ENCODE results near the gene RPS5.
"Not testable (repeated sequence)": the region's sequence is repeated elsewhere in the genome, so short reads cannot be mapped to it uniquely, and the experiment has no call there.

Gene RPS5

DNA sequence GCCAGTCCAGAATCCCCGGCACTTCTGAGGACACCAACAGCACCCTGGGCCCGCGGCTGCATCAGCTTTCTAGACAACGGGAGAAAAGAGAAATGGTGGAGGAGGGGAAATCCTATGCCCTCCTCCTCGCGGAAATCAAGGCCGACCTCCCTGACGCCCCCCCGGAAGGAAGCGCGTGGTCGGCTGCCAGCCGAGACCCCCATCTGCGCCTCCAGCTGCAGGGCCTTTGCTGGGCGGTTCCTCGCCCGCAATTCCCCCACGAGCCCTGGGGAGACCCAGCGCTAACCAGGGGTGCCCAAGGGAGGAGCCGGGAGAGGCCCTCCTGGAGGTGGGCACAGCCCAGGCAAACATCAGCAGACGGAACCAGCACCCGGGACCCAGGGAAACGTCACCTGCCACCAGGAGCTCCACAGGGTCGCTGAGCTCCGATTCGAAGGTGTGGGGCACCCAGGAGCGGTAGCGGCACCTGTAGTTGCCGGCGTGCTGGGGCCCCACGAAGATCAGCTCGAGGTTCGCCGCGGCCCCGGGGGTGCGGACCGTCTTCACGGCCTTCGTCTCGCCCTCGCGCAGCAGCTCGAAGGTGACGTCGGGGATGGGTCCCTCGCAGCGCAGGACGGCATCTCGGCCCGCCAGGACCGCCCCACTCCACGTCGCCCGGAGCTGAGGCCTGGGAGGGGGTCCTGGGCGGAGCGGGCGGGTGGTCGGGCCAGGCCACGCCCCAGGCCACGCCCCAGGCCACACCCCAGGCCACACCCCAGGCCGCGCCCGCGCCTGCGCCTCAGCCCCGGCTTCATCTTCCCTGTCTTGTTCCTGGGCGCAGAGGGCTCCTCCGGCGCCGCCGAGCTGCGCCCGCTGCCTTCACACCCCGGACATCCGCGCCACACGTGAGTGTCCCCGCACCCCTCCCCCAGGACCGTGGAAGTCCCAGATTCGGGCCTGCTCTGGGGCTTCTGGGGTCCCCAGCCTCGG, 39.8 kb upstream of the RPS5 start:
- peaks cover 4% of the 10 kb centered on the region for H3K79me1 ChIP-seq (ENCODE audit: low read length)
- H3K18ac ChIP-seq (ENCODE audit: low read length) = peak overlapping the region; percentile 62
- H3K14ac ChIP-seq (ENCODE audit: low read length) = peak overlapping the region; percentile 51
- H2AFZ ChIP-seq (ENCODE audit: insufficient read depth, low read length, poor library complexity) = peak overlapping the region; percentile 83
- no peak overlapping the region for H3K4ac ChIP-seq (ENCODE audit: low read depth, low read length)
- H4K12ac ChIP-seq (ENCODE audit: low read depth, low read length) = peak overlapping the region; percentile 43
- peaks cover 2% of the 10 kb centered on the region for H3K79me2 ChIP-seq (ENCODE audit: control insufficient read depth, insufficient read depth, low read length, poor library complexity)
- H4K8ac ChIP-seq (ENCODE audit: low read depth, low read length) = peak overlapping the region; percentile 81
- no peak overlapping the region for H3K9ac ChIP-seq (ENCODE audit: low read length)
- H3K4me2 ChIP-seq (ENCODE audit: low read length) = peak overlapping the region; percentile 96
- WGBS (ENCODE audit: extremely low coverage, insufficient coverage, insufficient read length) = no CpG with 5 or more reads among the region's 82 CpGs
- no peaks in the 10 kb centered on the region for H3K36me3 ChIP-seq (ENCODE audit: control insufficient read depth in 1 of 2, insufficient read depth in 2 of 2, low read length in 2 of 2)
- no peak overlapping the region for H3K27ac ChIP-seq (ENCODE audit: low read depth, low read length)
- H3K4me3 ChIP-seq (ENCODE audit: low read depth, low read length) = peak overlapping the region; percentile 71
- H2AK5ac ChIP-seq (ENCODE audit: low read length) = no peak overlapping the region
- H3K27me3 ChIP-seq (ENCODE audit: insufficient read depth, low read length) = peaks cover 15% of the 10 kb centered on the region
- H3K4me1 ChIP-seq (ENCODE audit: control insufficient read depth in 1 of 2, insufficient read depth in 2 of 2, low read length in 2 of 2) = peaks cover 3 to 7% of the 10 kb centered on the region in 2 experiments
- no peak overlapping the region for H2BK120ac ChIP-seq (ENCODE audit: insufficient read depth, low read length, poor library complexity)
- H4K91ac ChIP-seq (ENCODE audit: low read depth, low read length) = peak overlapping the region; percentile 28
- no peak overlapping the region for H2BK5ac ChIP-seq (ENCODE audit: low read depth, low read length, poor library complexity)
- H3K23ac ChIP-seq (ENCODE audit: low read length) = no peak overlapping the region
- peak in 1 of 2 donors; percentile 17 for DNase-seq
- no peaks in the 10 kb centered on the region for H3K9me3 ChIP-seq (ENCODE audit: insufficient read depth, low read depth, low read length)
- no peak overlapping the region for H2BK12ac ChIP-seq (ENCODE audit: low read length)

DNA sequence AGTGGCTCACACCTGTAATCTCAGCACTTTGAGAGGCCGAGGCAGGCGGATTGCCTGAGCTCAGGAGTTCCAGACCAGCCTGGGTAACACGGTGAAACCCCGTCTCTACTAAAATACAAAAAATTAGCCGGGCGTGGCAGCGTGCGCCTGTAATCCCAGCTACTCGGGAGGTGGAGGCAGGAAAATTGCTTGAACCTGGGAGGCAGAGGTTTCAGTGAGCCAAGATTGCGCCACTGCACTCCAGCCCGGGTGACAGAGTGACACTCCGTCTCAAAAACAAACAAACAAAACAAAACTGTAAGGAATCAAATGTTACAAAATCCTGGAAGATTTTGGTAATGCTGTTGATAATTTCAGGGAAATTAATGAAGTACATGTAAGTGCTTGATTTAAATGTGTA, 39.0 kb upstream of the RPS5 start:
- not testable (repeated sequence) for H2AFZ ChIP-seq (ENCODE audit: insufficient read depth, low read length, poor library complexity); H3K4me3 ChIP-seq (ENCODE audit: low read depth, low read length); H4K12ac ChIP-seq (ENCODE audit: low read depth, low read length); H3K4me1 ChIP-seq (ENCODE audit: control insufficient read depth in 1 of 2, insufficient read depth in 2 of 2, low read length in 2 of 2); H3K79me1 ChIP-seq (ENCODE audit: low read length); H4K91ac ChIP-seq (ENCODE audit: low read depth, low read length); H3K9ac ChIP-seq (ENCODE audit: low read length); H2BK120ac ChIP-seq (ENCODE audit: insufficient read depth, low read length, poor library complexity); DNase-seq; H3K14ac ChIP-seq (ENCODE audit: low read length); H4K8ac ChIP-seq (ENCODE audit: low read depth, low read length); H3K27ac ChIP-seq (ENCODE audit: low read depth, low read length); H3K4ac ChIP-seq (ENCODE audit: low read depth, low read length); H2BK12ac ChIP-seq (ENCODE audit: low read length); H2AK5ac ChIP-seq (ENCODE audit: low read length); H3K36me3 ChIP-seq (ENCODE audit: control insufficient read depth in 1 of 2, insufficient read depth in 2 of 2, low read length in 2 of 2); H3K23ac ChIP-seq (ENCODE audit: low read length); H3K79me2 ChIP-seq (ENCODE audit: control insufficient read depth, insufficient read depth, low read length, poor library complexity); H3K18ac ChIP-seq (ENCODE audit: low read length); H2BK5ac ChIP-seq (ENCODE audit: low read depth, low read length, poor library complexity); H3K9me3 ChIP-seq (ENCODE audit: insufficient read depth, low read depth, low read length)
- WGBS (ENCODE audit: extremely low coverage, insufficient coverage, insufficient read length) = no CpG with 5 or more reads among the region's 12 CpGs
- Histone ChIP-seq H3K4me2 (ENCODE audit: low read length) (peak overlapping the region; percentile 96), H3K27me3 (ENCODE audit: insufficient read depth, low read length) (peaks cover 15% of the 10 kb centered on the region)

DNA sequence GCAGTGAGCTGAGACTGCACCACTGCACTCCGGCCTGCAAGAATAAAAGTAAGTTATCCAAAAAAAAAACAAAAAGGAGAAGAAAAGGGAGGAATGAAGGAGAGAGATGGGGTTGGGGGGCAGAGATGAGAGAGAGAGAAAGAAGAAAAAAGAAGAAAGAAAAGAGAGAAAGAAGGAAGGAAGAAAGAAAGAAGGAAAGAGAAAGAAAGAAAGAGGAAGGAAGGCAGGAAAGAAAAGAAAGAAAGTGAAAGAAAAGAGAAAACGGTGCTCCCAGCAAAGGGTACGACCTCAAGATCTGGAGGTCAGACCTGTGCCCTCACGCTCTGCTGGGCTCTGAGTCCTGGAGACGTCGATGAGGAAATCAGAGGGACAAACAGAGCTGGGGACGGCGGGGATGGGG, 37.5 kb upstream of the RPS5 start:
- Histone ChIP-seq H3K36me3 (ENCODE audit: control insufficient read depth in 1 of 2, insufficient read depth in 2 of 2, low read length in 2 of 2) (no peaks in the 10 kb centered on the region), H2BK12ac (ENCODE audit: low read length) (no peak overlapping the region), H3K27ac (ENCODE audit: low read depth, low read length) (no peak overlapping the region), H3K79me1 (ENCODE audit: low read length) (peaks cover 4% of the 10 kb centered on the region), H3K18ac (ENCODE audit: low read length) (no peak overlapping the region), H3K23ac (ENCODE audit: low read length) (no peak overlapping the region), H2BK120ac (ENCODE audit: insufficient read depth, low read length, poor library complexity) (no peak overlapping the region), H3K4me3 (ENCODE audit: low read depth, low read length) (no peak overlapping the region), H3K9me3 (ENCODE audit: insufficient read depth, low read depth, low read length) (peaks cover 2% of the 10 kb centered on the region), H2BK5ac (ENCODE audit: low read depth, low read length, poor library complexity) (no peak overlapping the region), H4K12ac (ENCODE audit: low read depth, low read length) (no peak overlapping the region), H2AFZ (ENCODE audit: insufficient read depth, low read length, poor library complexity) (no peak overlapping the region), H3K9ac (ENCODE audit: low read length) (no peak overlapping the region), H3K79me2 (ENCODE audit: control insufficient read depth, insufficient read depth, low read length, poor library complexity) (peaks cover 2% of the 10 kb centered on the region), H3K14ac (ENCODE audit: low read length) (no peak overlapping the region), H3K4me1 (ENCODE audit: control insufficient read depth in 1 of 2, insufficient read depth in 2 of 2, low read length in 2 of 2) (peaks cover 3 to 7% of the 10 kb centered on the region in 2 experiments), H3K4ac (ENCODE audit: low read depth, low read length) (no peak overlapping the region), H4K8ac (ENCODE audit: low read depth, low read length) (no peak overlapping the region), H2AK5ac (ENCODE audit: low read length) (no peak overlapping the region), H3K27me3 (ENCODE audit: insufficient read depth, low read length) (peaks cover 15% of the 10 kb centered on the region), H3K4me2 (ENCODE audit: low read length) (no peak overlapping the region), H4K91ac (ENCODE audit: low read depth, low read length) (no peak overlapping the region)
- no CpG with 5 or more reads among the region's 8 CpGs for WGBS (ENCODE audit: extremely low coverage, insufficient coverage, insufficient read length)
- DNase-seq = no peak

DNA sequence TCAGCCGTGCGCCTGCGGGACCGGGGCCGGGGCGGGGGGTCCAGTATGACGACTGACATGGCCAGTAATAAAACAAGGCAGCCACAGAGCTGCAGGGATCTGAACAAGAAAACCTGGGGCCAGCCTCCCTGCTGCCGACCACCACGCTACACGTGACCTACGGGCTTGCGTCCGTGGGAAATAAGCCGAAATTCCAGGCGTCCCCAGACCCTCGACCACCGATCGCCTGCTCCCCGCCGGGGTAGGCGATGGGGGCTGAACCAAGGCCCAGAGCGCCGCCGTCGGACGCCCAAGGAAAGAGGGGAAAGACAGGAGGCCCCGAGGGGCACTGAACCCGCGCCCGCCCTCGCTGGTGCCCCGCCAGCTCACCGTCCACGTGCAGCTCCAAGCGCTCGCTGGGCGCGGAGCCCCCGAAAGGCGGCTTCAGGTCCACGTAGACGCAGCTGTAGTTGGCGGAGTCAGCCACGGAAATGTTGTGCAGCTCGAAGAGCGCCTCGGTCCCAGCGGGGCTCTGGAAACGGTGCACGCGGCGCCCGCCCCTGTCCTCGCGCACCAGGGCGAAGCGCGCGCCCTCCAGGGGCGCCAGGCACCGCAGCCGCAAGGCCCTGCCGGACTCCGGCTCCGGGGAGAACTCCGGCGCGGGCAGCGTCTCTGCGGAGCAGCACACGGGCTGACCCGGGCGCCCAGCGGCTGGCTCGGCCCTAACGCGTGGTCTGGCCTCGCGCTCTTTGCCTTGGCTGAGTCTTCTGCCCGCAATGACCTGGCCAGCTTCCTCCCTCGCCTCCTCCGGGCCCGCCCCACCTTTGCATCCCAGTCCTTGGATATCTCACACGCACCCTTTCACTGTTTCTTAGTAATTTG, 36.8 kb upstream of the RPS5 start:
- Histone ChIP-seq H3K9me3 (ENCODE audit: insufficient read depth, low read depth, low read length) (peaks cover 2% of the 10 kb centered on the region), H2BK5ac (ENCODE audit: low read depth, low read length, poor library complexity) (no peak overlapping the region), H3K4me3 (ENCODE audit: low read depth, low read length) (no peak overlapping the region), H3K4me2 (ENCODE audit: low read length) (no peak overlapping the region), H3K36me3 (ENCODE audit: control insufficient read depth in 1 of 2, insufficient read depth in 2 of 2, low read length in 2 of 2) (no peaks in the 10 kb centered on the region), H3K27ac (ENCODE audit: low read depth, low read length) (no peak overlapping the region), H2BK120ac (ENCODE audit: insufficient read depth, low read length, poor library complexity) (no peak overlapping the region), H2AK5ac (ENCODE audit: low read length) (no peak overlapping the region), H3K4me1 (ENCODE audit: control insufficient read depth in 1 of 2, insufficient read depth in 2 of 2, low read length in 2 of 2) (peaks cover 3 to 7% of the 10 kb centered on the region in 2 experiments), H2AFZ (ENCODE audit: insufficient read depth, low read length, poor library complexity) (no peak overlapping the region), H3K14ac (ENCODE audit: low read length) (no peak overlapping the region), H3K27me3 (ENCODE audit: insufficient read depth, low read length) (peaks cover 15% of the 10 kb centered on the region), H3K79me1 (ENCODE audit: low read length) (peaks cover 4% of the 10 kb centered on the region), H3K23ac (ENCODE audit: low read length) (no peak overlapping the region), H3K79me2 (ENCODE audit: control insufficient read depth, insufficient read depth, low read length, poor library complexity) (peaks cover 2% of the 10 kb centered on the region), H2BK12ac (ENCODE audit: low read length) (no peak overlapping the region), H4K91ac (ENCODE audit: low read depth, low read length) (no peak overlapping the region), H3K9ac (ENCODE audit: low read length) (no peak overlapping the region), H4K8ac (ENCODE audit: low read depth, low read length) (no peak overlapping the region), H4K12ac (ENCODE audit: low read depth, low read length) (no peak overlapping the region), H3K18ac (ENCODE audit: low read length) (no peak overlapping the region), H3K4ac (ENCODE audit: low read depth, low read length) (no peak overlapping the region)
- no peak for DNase-seq
- WGBS (ENCODE audit: extremely low coverage, insufficient coverage, insufficient read length) = no CpG with 5 or more reads among the region's 84 CpGs

All from trophoblast cell (in vitro differentiated cells and primary cell).